OCI-LY1 (cell line): ENCODE results near the gene GRK6.

ENCODE experiments used
- EZH2 ChIP-seq: fragments of 200-600 bp; sonication (generic), shearing (Covaris generic); IDR thresholded peaks from 2 replicates; pipeline ENCODE4 v1.8.0; 2017; ENCODE audit warnings: borderline replicate concordance, mixed run types, mild to moderate bottlenecking, antibody characterized with exemption, low read length, moderate library complexity, mixed read lengths
- TF ChIP-seq, protein P1 (sequence below): fragments of 200-600 bp; sonication (generic), shearing (Covaris generic); IDR thresholded peaks from 2 replicates; pipeline ENCODE4 v1.5.1; 2017; ENCODE audit warnings: mild to moderate bottlenecking, antibody characterized with exemption, low read length, moderate library complexity, mixed read lengths

- TF ChIP-seq, protein P1, sequence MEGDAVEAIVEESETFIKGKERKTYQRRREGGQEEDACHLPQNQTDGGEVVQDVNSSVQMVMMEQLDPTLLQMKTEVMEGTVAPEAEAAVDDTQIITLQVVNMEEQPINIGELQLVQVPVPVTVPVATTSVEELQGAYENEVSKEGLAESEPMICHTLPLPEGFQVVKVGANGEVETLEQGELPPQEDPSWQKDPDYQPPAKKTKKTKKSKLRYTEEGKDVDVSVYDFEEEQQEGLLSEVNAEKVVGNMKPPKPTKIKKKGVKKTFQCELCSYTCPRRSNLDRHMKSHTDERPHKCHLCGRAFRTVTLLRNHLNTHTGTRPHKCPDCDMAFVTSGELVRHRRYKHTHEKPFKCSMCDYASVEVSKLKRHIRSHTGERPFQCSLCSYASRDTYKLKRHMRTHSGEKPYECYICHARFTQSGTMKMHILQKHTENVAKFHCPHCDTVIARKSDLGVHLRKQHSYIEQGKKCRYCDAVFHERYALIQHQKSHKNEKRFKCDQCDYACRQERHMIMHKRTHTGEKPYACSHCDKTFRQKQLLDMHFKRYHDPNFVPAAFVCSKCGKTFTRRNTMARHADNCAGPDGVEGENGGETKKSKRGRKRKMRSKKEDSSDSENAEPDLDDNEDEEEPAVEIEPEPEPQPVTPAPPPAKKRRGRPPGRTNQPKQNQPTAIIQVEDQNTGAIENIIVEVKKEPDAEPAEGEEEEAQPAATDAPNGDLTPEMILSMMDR = no peak
- no peak for TF ChIP-seq EZH2
Measured at GRCh38 chr5:177453852-177454396, 27.4 kb downstream of the GRK6 start.
